H1 (cell line): ENCODE measurements around the gene COL17A1. TPM values are rescaled to one million over a fixed set of nuclear protein-coding genes. Genes with fewer than 3 reads are reported as not detected.

Experiments
- CTCF ChIA-PET: fragments of 300-600 bp; sonication (Branson Sonifier 250); formaldehyde crosslinking; loops from one replicate; lab custom pipeline; 2021; ENCODE audit not compliant: partially characterized antibody; lab: Charles Lee
- POLR2A ChIA-PET: fragments of 300-600 bp; sonication (Branson Sonifier 250); formaldehyde crosslinking; loops from one replicate; lab custom pipeline; 2021; ENCODE audit warnings: inconsistent platforms; ENCODE audit not compliant: partially characterized antibody; lab: Charles Lee
- DNase-seq, 2 experiments: peaks; one replicate each; pipeline versions ENCODE4 v3.0.0 to v3.0.0-alpha.2; 2010 to 2022; ENCODE audit warnings: low spot score in 2 of 2, low read depth in 1 of 2, mixed read lengths in 1 of 2
- FAIRE-seq: peaks from 2 replicates; lab custom pipeline; 2011; peaks lifted over from hg19 to GRCh38; lab: Jason Lieb, UNC
- H2AFZ ChIP-seq: 2 replicates; pipeline ENCODE4 v1.8.1; 2012; ENCODE audit warnings: low read length, inconsistent platforms
- H2AK5ac ChIP-seq: 2 replicates; pipeline ENCODE4 v1.6.1; 2013; ENCODE audit warnings: low read depth, low read length
- H2BK120ac ChIP-seq: replicated peaks from 2 replicates; pipeline ENCODE3; 2013; ENCODE audit warnings: low read depth, low read length, inconsistent platforms
- H2BK12ac ChIP-seq: 2 replicates; pipeline ENCODE4 v1.6.1; 2013; ENCODE audit warnings: low read depth, low read length
- H2BK15ac ChIP-seq: 2 replicates; pipeline ENCODE4 v1.6.1; 2013; ENCODE audit warnings: low read length
- H2BK20ac ChIP-seq: 2 replicates; pipeline ENCODE4 v1.6.1; 2013; ENCODE audit warnings: low read length
- H2BK5ac ChIP-seq: 2 replicates; pipeline ENCODE4 v1.6.1; 2013; ENCODE audit warnings: low read depth, low read length
- H3K14ac ChIP-seq: 2 replicates; pipeline ENCODE4 v1.6.1; 2013; ENCODE audit warnings: inconsistent platforms; ENCODE audit not compliant: insufficient read length
- H3K18ac ChIP-seq: 2 replicates; pipeline ENCODE4 v1.6.1; 2013; ENCODE audit warnings: low read length; ENCODE audit errors: extremely low read depth
- H3K23ac ChIP-seq: 2 replicates; pipeline ENCODE4 v1.6.1; 2013; ENCODE audit warnings: inconsistent platforms; ENCODE audit not compliant: insufficient read length
- H3K23me2 ChIP-seq: 2 replicates; pipeline ENCODE4 v1.6.1; 2013; ENCODE audit warnings: low read depth, low read length
- H3K27ac ChIP-seq: 2 replicates; pipeline ENCODE4 v1.6.1; 2011; ENCODE audit warnings: low read depth, low read length, inconsistent platforms
- H3K27me3 ChIP-seq, 4 experiments: replicated peaks in 1 of 4; 1 replicate in 1 of 4; 2 replicates in 3 of 4; pipeline versions ENCODE4 v1.6.1 to v1.8.1; 2011 to 2013; ENCODE audit warnings: low read length in 3 of 4, mild to moderate bottlenecking in 3 of 4, inconsistent platforms in 2 of 4, mixed read lengths in 2 of 4, moderate library complexity in 1 of 4; ENCODE audit not compliant: control insufficient read depth in 3 of 4, insufficient read depth in 3 of 4; ENCODE audit errors: extremely low read depth in 1 of 4
- H3K36me3 ChIP-seq, 4 experiments: 2 replicates each; pipeline versions ENCODE4 v1.6.1 to v1.8.1; 2011 to 2013; ENCODE audit warnings: mild to moderate bottlenecking in 4 of 4, low read length in 3 of 4, moderate library complexity in 2 of 4, control low read depth in 1 of 4, inconsistent platforms in 1 of 4; ENCODE audit not compliant: insufficient read depth in 4 of 4, control insufficient read depth in 2 of 4
- H3K4ac ChIP-seq: replicated peaks from 2 replicates; pipeline ENCODE3; 2013; ENCODE audit warnings: low read length, low read depth, mixed read lengths, inconsistent platforms; ENCODE audit not compliant: insufficient read length
- H3K4me1 ChIP-seq, 4 experiments: replicated peaks in 1 of 4; 1 replicate in 1 of 4; 2 replicates in 3 of 4; pipeline versions ENCODE4 v1.6.1 to v1.8.1; 2011 to 2013; ENCODE audit warnings: low read length in 3 of 4, inconsistent platforms in 2 of 4, mixed read lengths in 1 of 4; ENCODE audit not compliant: insufficient read depth in 4 of 4, control insufficient read depth in 3 of 4
- H3K4me2 ChIP-seq, 2 experiments: 2 replicates each; pipeline versions ENCODE4 v1.6.1 to v1.8.1; 2011 to 2013; ENCODE audit warnings: low read depth in 2 of 2, low read length in 2 of 2, control low read depth in 1 of 2, inconsistent platforms in 1 of 2, mild to moderate bottlenecking in 1 of 2; ENCODE audit not compliant: insufficient read depth in 1 of 2
- H3K4me3 ChIP-seq, 4 experiments: fragments of 200-600, 300-600 bp in 1 of 4; sonication (generic), shearing (Covaris generic), sonication (Bioruptor Twin) in 1 of 4; 2 replicates each; pipeline versions ENCODE4 v1.5.1 to v1.8.1; 2011 to 2016; ENCODE audit warnings: low read length in 4 of 4, low read depth in 3 of 4, control low read depth in 2 of 4, inconsistent platforms in 2 of 4, mild to moderate bottlenecking in 2 of 4, mixed read lengths in 1 of 4, moderate library complexity in 1 of 4; ENCODE audit not compliant: insufficient read depth in 2 of 4; ENCODE audit errors: extremely low read depth in 1 of 4
- H3K56ac ChIP-seq: replicated peaks from 2 replicates; pipeline ENCODE3; 2013; ENCODE audit warnings: low read depth, mild to moderate bottlenecking, mixed read lengths, low read length, inconsistent platforms; ENCODE audit not compliant: insufficient read length
- H3K79me1 ChIP-seq: 2 replicates; pipeline ENCODE4 v1.6.1; 2013; ENCODE audit warnings: low read depth, low read length, control low read depth
- H3K79me2 ChIP-seq, 2 experiments: 2 replicates each; pipeline versions ENCODE4 v1.6.1 to v1.8.1; 2012 to 2013; ENCODE audit warnings: low read length in 2 of 2, mild to moderate bottlenecking in 2 of 2, inconsistent platforms in 1 of 2; ENCODE audit not compliant: insufficient read depth in 2 of 2, control insufficient read depth in 1 of 2
- H3K9ac ChIP-seq, 4 experiments: replicated peaks in 1 of 4; 1 replicate in 1 of 4; 2 replicates in 3 of 4; pipeline versions ENCODE4 v1.6.1 to v1.8.1; 2011 to 2013; ENCODE audit warnings: low read depth in 3 of 4, low read length in 3 of 4, control low read depth in 2 of 4, mild to moderate bottlenecking in 2 of 4, moderate library complexity in 2 of 4, inconsistent platforms in 1 of 4; ENCODE audit errors: extremely low read depth in 1 of 4
- H3K9me3 ChIP-seq, 2 experiments: 2 replicates each; pipeline versions ENCODE4 v1.6.1 to v1.8.1; 2012 to 2013; ENCODE audit warnings: mild to moderate bottlenecking in 2 of 2, moderate library complexity in 2 of 2, control low read depth in 1 of 2, inconsistent platforms in 1 of 2, low read depth in 1 of 2, low read length in 1 of 2, mixed read lengths in 1 of 2; ENCODE audit not compliant: insufficient read depth in 2 of 2
- H4K20me1 ChIP-seq, 2 experiments: replicated peaks in 1 of 2; 2 replicates each; pipeline versions ENCODE3 to v1.8.1; 2011 to 2013; ENCODE audit warnings: inconsistent platforms in 2 of 2, low read length in 2 of 2, mild to moderate bottlenecking in 1 of 2; ENCODE audit not compliant: insufficient read depth in 2 of 2, control insufficient read depth in 1 of 2
- H4K5ac ChIP-seq: 2 replicates; pipeline ENCODE4 v1.6.1; 2013; ENCODE audit warnings: low read length, low read depth, mixed read lengths, inconsistent platforms; ENCODE audit not compliant: insufficient read length
- H4K8ac ChIP-seq: 2 replicates; pipeline ENCODE4 v1.8.0; 2013; ENCODE audit warnings: mild to moderate bottlenecking, moderate library complexity, low read length, inconsistent platforms; ENCODE audit not compliant: insufficient read depth; ENCODE audit errors: extremely low read depth
- H4K91ac ChIP-seq: replicated peaks from 2 replicates; pipeline ENCODE3; 2013; ENCODE audit warnings: low read length, mixed read lengths, inconsistent platforms; ENCODE audit not compliant: insufficient read length
- RNF2 ChIP-seq: fragments of 200-900, 300-1000 bp; sonication (generic); IDR thresholded peaks from 2 replicates; pipeline ENCODE4 v1.7.1; 2016; ENCODE audit warnings: borderline replicate concordance, low read depth, mild to moderate bottlenecking, antibody characterized with exemption, low read length; ENCODE audit not compliant: poor library complexity, severe bottlenecking; ENCODE audit errors: missing control alignments
- WGBS, 2 experiments: shearing (Covaris generic) in 1 of 2; methylation state at CpG; one replicate each; pipeline versions ENCODE4 v1.1.6 to v1.1.7; 2013 to 2015; ENCODE audit warnings: low lambda C conversion rate in 2 of 2, mixed read lengths in 2 of 2, inconsistent platforms in 1 of 2, low coverage in 1 of 2, missing lambda C conversion rate in 1 of 2; ENCODE audit not compliant: insufficient replicate concordance in 2 of 2, insufficient coverage in 1 of 2, insufficient read length in 1 of 2; ENCODE audit errors: extremely low coverage in 1 of 2, missing lambda C conversion rate in 1 of 2; 5-methylcytosine and 5-hydroxymethylcytosine counted together
- polyA plus RNA-seq, 7 experiments: library from polyadenylated mRNA; depleted of rRNA in 3 of 7; stranded (reverse) in 5 of 7; unstranded in 2 of 7; fragments of >200 nt in 5 of 7; fragments of 200-250 nt in 2 of 7; gene quantifications; 1 replicate in 5 of 7; 2 replicates in 1 of 7; 4 replicates in 1 of 7; pipeline versions ENCODE4 v1.2.1 to v1.2.3, GENCODE V29; 2011 to 2013; ENCODE audit warnings: missing spikeins in 2 of 7, mixed read lengths in 2 of 7
- total RNA-seq: library from RNA; stranded (reverse); fragmentation: NEBNext Ultra II Directional; extraction: Animal tissue kit (Norgen Biotek cat#: 25700); gene quantifications from 2 replicates; pipeline ENCODE4 v1.2.1, GENCODE V29; 2021

Gene COL17A1
- total and polyA plus RNA-seq, 2 of the 8 experiments (the other 6 are each of a cell fraction or from before 2014, with no cell fraction given) = 0.35 to 0.37 TPM

- FAIRE-seq = no peak
- H2BK120ac ChIP-seq = no peak overlapping the region
- H3K56ac ChIP-seq = no peak overlapping the region
- H2BK12ac ChIP-seq = no peak overlapping the region
- ChIA-PET POLR2A (interaction anchor here (1.0 kb wide), 1 partner anchor 114 kb away, joined by 4 read pairs; no protein-coding TSS in a partner anchor), CTCF (interaction anchor here (0.8 to 1.6 kb wide), 2 partner anchors 12 to 110 kb away, joined by 3 read pairs; no protein-coding TSS in a partner anchor)
- no peaks in the 10 kb centered on the region for H4K20me1 ChIP-seq
- no peak overlapping the region for H2BK5ac ChIP-seq
- H3K9me3 ChIP-seq = no peaks in the 10 kb centered on the region
- H2AK5ac ChIP-seq = no peak overlapping the region
- no peak overlapping the region for H3K23ac ChIP-seq
- H2BK15ac ChIP-seq = no peak overlapping the region
- H3K4me2 ChIP-seq = no peak overlapping the region
- no peak overlapping the region for H3K18ac ChIP-seq
- H3K23me2 ChIP-seq = no peaks in the 10 kb centered on the region
- H3K27me3 ChIP-seq = no peaks in the 10 kb centered on the region
- no peak overlapping the region for H3K27ac ChIP-seq
- 100% methylated on average over 1 of the region's 1 CpG; no CpG with 5 or more reads in 1 of the 2 experiments for WGBS, 2 experiments
- peaks cover 0 to 4% (median 0%) of the 10 kb centered on the region in 4 experiments; a peak in 2 of 8 replicates for H3K36me3 ChIP-seq
- no peak overlapping the region for H4K5ac ChIP-seq
- DNase-seq = no peak
- no peak for TF ChIP-seq RNF2
- no peaks in the 10 kb centered on the region for H3K4me1 ChIP-seq
- H3K14ac ChIP-seq = no peak overlapping the region
- no peak overlapping the region for H3K4me3 ChIP-seq
- H3K9ac ChIP-seq = no peak overlapping the region
- no peak overlapping the region for H2BK20ac ChIP-seq
- H2AFZ ChIP-seq = no peak overlapping the region
- no peak overlapping the region for H4K91ac ChIP-seq
- no peak overlapping the region for H4K8ac ChIP-seq
- H3K4ac ChIP-seq = no peak overlapping the region
- no peaks in the 10 kb centered on the region for H3K79me2 ChIP-seq
- H3K79me1 ChIP-seq = no peaks in the 10 kb centered on the region
Measured at GRCh38 chr10:103995134-103995533, 90.5 kb downstream of the COL17A1 start.
